Trophoblast cell (in vitro differentiated cells and primary cell): Measurements from ENCODE around the gene FOCAD.

Experiments used
- DNase-seq, 2 donors: peaks; one replicate each; pipeline ENCODE4 v3.0.0-alpha.2; 2016
- H2AFZ ChIP-seq: 2 replicates; pipeline ENCODE4 v1.6.1; 2013; ENCODE audit warnings: low read length, moderate library complexity, mild to moderate bottlenecking; ENCODE audit not compliant: insufficient read depth, poor library complexity
- H2AK5ac ChIP-seq: 2 replicates; pipeline ENCODE4 v1.6.1; 2013; ENCODE audit warnings: mild to moderate bottlenecking, low read length
- H2BK120ac ChIP-seq: 2 replicates; pipeline ENCODE4 v1.6.1; 2013; ENCODE audit warnings: low read length, mild to moderate bottlenecking, moderate library complexity; ENCODE audit not compliant: insufficient read depth, poor library complexity
- H2BK12ac ChIP-seq: 2 replicates; pipeline ENCODE4 v1.6.1; 2013; ENCODE audit warnings: mild to moderate bottlenecking, low read length, moderate library complexity
- H2BK5ac ChIP-seq: 2 replicates; pipeline ENCODE4 v1.6.1; 2013; ENCODE audit warnings: low read length, low read depth, moderate library complexity, mild to moderate bottlenecking; ENCODE audit not compliant: poor library complexity
- H3K14ac ChIP-seq: 2 replicates; pipeline ENCODE4 v1.6.1; 2013; ENCODE audit warnings: mild to moderate bottlenecking, low read length
- H3K18ac ChIP-seq: 2 replicates; pipeline ENCODE4 v1.6.1; 2013; ENCODE audit warnings: mild to moderate bottlenecking, low read length
- H3K23ac ChIP-seq: 2 replicates; pipeline ENCODE4 v1.6.1; 2013; ENCODE audit warnings: low read length
- H3K27ac ChIP-seq: 2 replicates; pipeline ENCODE4 v1.5.1; 2013; ENCODE audit warnings: low read depth, mild to moderate bottlenecking, inconsistent platforms, low read length, moderate library complexity
- H3K27me3 ChIP-seq: 2 replicates; pipeline ENCODE4 v1.6.1; 2013; ENCODE audit warnings: inconsistent platforms, mild to moderate bottlenecking, low read length, moderate library complexity; ENCODE audit not compliant: insufficient read depth
- H3K36me3 ChIP-seq, 2 experiments: 1 replicate in 1 of 2; 2 replicates in 1 of 2; pipeline ENCODE4 v1.6.1; 2013; ENCODE audit warnings: low read length in 2 of 2, mild to moderate bottlenecking in 2 of 2, moderate library complexity in 1 of 2; ENCODE audit not compliant: insufficient read depth in 2 of 2, control insufficient read depth in 1 of 2
- H3K4ac ChIP-seq: 2 replicates; pipeline ENCODE4 v1.6.1; 2013; ENCODE audit warnings: low read depth, mild to moderate bottlenecking, low read length, moderate library complexity
- H3K4me1 ChIP-seq, 2 experiments: 1 replicate in 1 of 2; 2 replicates in 1 of 2; pipeline ENCODE4 v1.6.1; 2013; ENCODE audit warnings: low read length in 2 of 2, mild to moderate bottlenecking in 2 of 2, moderate library complexity in 1 of 2; ENCODE audit not compliant: insufficient read depth in 2 of 2, control insufficient read depth in 1 of 2
- H3K4me2 ChIP-seq: 2 replicates; pipeline ENCODE4 v1.6.1; 2013; ENCODE audit warnings: inconsistent platforms, mild to moderate bottlenecking, low read length, moderate library complexity
- H3K4me3 ChIP-seq: 2 replicates; pipeline ENCODE4 v1.5.1; 2013; ENCODE audit warnings: mild to moderate bottlenecking, low read depth, low read length, inconsistent platforms
- H3K79me1 ChIP-seq: one replicate; pipeline ENCODE4 v1.6.1; 2013; ENCODE audit warnings: low read length
- H3K79me2 ChIP-seq: 2 replicates; pipeline ENCODE4 v1.6.1; 2013; ENCODE audit warnings: low read length, mild to moderate bottlenecking; ENCODE audit not compliant: control insufficient read depth, insufficient read depth, poor library complexity
- H3K9ac ChIP-seq: 2 replicates; pipeline ENCODE4 v1.6.1; 2013; ENCODE audit warnings: mild to moderate bottlenecking, low read length
- H3K9me3 ChIP-seq: 2 replicates; pipeline ENCODE4 v1.6.1; 2013; ENCODE audit warnings: low read depth, mild to moderate bottlenecking, control low read depth, inconsistent platforms, low read length; ENCODE audit not compliant: insufficient read depth
- H4K12ac ChIP-seq: 2 replicates; pipeline ENCODE4 v1.6.1; 2013; ENCODE audit warnings: low read depth, mild to moderate bottlenecking, low read length, moderate library complexity
- H4K8ac ChIP-seq: 2 replicates; pipeline ENCODE4 v1.6.1; 2013; ENCODE audit warnings: low read depth, mild to moderate bottlenecking, low read length, moderate library complexity
- H4K91ac ChIP-seq: one replicate; pipeline ENCODE4 v1.6.1; 2013; ENCODE audit warnings: low read depth, mild to moderate bottlenecking, low read length, moderate library complexity
- WGBS: extraction: QIAGEN DNeasy Blood & Tissue Kit; methylation state at CpG from one replicate; pipeline ENCODE4 v1.1.7; 2013; ENCODE audit warnings: missing lambda C conversion rate; ENCODE audit not compliant: insufficient read length, insufficient coverage; ENCODE audit errors: extremely low coverage; 5-methylcytosine and 5-hydroxymethylcytosine counted together

The FOCAD gene

DNA sequence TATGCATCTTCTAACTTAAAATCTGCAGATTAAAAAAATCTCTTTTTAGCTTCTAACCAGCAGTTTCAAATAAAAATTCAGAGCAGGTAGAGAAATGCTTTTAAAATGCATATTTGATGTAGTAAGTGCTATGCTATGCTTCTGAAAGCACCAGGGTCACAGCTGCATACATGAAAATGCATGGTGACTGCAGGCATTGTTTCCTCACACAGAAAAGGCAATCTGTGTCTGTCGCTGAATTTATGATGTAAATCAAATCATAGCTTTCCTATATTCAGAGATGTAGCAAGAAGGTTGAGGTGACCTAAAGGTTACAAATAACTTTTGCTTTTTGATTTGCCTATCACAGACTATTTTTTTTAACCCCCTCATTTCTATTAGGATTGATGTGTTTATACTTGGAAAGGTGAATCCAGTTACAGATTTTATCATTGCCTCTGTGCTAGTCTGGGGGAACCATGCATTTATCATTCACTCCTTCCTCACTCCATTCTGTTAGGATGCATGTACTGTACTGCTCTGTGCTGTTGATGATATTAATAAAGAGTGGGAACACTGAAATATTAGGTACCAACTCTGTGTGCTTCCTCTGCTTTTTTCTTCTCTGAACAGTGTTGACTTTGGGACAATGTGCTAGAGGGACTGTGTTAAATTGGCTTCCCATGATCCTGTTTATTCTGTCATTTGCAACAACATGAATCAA, 65.6 kb downstream of the FOCAD start:
- no peak overlapping the region for H4K8ac ChIP-seq
- no peak overlapping the region for H3K27ac ChIP-seq
- H3K79me1 ChIP-seq = no peaks in the 10 kb centered on the region
- no peak overlapping the region for H3K18ac ChIP-seq
- no peak overlapping the region for H4K91ac ChIP-seq
- no peak overlapping the region for H3K14ac ChIP-seq
- no peak for DNase-seq
- no peaks in the 10 kb centered on the region for H3K27me3 ChIP-seq
- no peak overlapping the region for H2BK120ac ChIP-seq
- no peak overlapping the region for H4K12ac ChIP-seq
- no peak overlapping the region for H3K4ac ChIP-seq
- H3K9me3 ChIP-seq = no peaks in the 10 kb centered on the region
- H2BK12ac ChIP-seq = no peak overlapping the region
- no peak overlapping the region for H3K9ac ChIP-seq
- no peak overlapping the region for H2AFZ ChIP-seq
- no peak overlapping the region for H3K4me3 ChIP-seq
- H3K4me2 ChIP-seq = no peak overlapping the region
- no peak overlapping the region for H3K23ac ChIP-seq
- no peak overlapping the region for H2BK5ac ChIP-seq
- no peaks in the 10 kb centered on the region for H3K79me2 ChIP-seq
- H2AK5ac ChIP-seq = no peak overlapping the region
- peaks cover 0 to 2% of the 10 kb centered on the region in 2 experiments for H3K4me1 ChIP-seq
- no CpG with 5 or more reads among the region's 1 CpG for WGBS
- peaks cover 0 to 2% of the 10 kb centered on the region in 2 experiments for H3K36me3 ChIP-seq

DNA sequence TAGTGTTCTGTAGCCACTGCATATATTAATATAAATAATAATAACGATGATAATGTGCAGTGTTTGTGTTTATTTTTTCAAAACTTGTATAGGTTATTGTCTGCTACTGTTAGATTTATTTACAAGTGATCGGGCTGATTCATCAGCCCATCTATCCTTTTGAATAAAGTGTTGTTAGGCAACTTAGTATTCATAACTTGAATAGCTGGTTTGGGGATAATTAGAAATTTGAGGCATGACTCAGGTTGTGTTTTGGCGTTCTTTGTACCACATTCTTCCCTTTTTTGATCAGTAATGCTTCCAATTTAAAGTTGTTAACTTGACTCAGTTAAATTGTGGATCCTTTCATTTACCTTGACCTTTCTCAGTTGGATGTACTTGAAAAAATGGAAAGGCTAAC, 69.7 kb downstream of the FOCAD start:
- peaks cover 0 to 2% of the 10 kb centered on the region in 2 experiments for H3K4me1 ChIP-seq
- H3K9me3 ChIP-seq = no peaks in the 10 kb centered on the region
- peak in 1 of 2 donors; percentile 45 for DNase-seq
- H3K18ac ChIP-seq = no peak overlapping the region
- no peak overlapping the region for H4K91ac ChIP-seq
- no CpG with 5 or more reads among the region's 3 CpGs for WGBS
- no peak overlapping the region for H3K9ac ChIP-seq
- H3K36me3 ChIP-seq = no peaks in the 10 kb centered on the region
- H2BK120ac ChIP-seq = no peak overlapping the region
- H3K27me3 ChIP-seq = no peaks in the 10 kb centered on the region
- H4K12ac ChIP-seq = no peak overlapping the region
- H4K8ac ChIP-seq = no peak overlapping the region
- no peak overlapping the region for H3K14ac ChIP-seq
- H3K4ac ChIP-seq = no peak overlapping the region
- no peak overlapping the region for H3K23ac ChIP-seq
- H3K27ac ChIP-seq = no peak overlapping the region
- no peaks in the 10 kb centered on the region for H3K79me1 ChIP-seq
- H3K4me2 ChIP-seq = no peak overlapping the region
- H3K79me2 ChIP-seq = no peaks in the 10 kb centered on the region
- no peak overlapping the region for H3K4me3 ChIP-seq
- H2AFZ ChIP-seq = no peak overlapping the region
- H2BK12ac ChIP-seq = no peak overlapping the region
- no peak overlapping the region for H2AK5ac ChIP-seq
- H2BK5ac ChIP-seq = no peak overlapping the region

DNA sequence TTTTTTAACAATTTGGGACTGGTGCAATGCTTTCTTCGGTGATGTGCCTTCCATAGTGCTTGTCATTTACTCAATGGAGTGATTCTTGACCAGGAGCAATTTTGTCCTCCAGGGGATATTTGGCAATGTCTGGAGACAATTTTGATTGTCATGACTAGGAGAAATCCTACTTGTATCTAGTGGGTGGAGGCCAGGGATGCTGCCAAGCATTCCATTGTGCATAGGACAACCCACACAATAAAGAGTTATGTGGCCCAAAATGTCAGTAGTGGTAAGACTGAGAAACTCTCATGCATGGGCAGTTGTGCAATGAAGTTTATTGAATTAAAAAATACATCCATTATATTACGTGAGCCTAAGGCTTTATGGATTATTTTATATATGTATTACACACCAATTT, 70.5 kb downstream of the FOCAD start:
- H3K4me1 ChIP-seq = peaks cover 0 to 2% of the 10 kb centered on the region in 2 experiments
- H2BK5ac ChIP-seq = no peak overlapping the region
- no peaks in the 10 kb centered on the region for H3K79me2 ChIP-seq
- H3K27me3 ChIP-seq = no peaks in the 10 kb centered on the region
- H3K18ac ChIP-seq = no peak overlapping the region
- H3K14ac ChIP-seq = no peak overlapping the region
- no peak overlapping the region for H4K91ac ChIP-seq
- no peak overlapping the region for H3K4me2 ChIP-seq
- no peak overlapping the region for H2AFZ ChIP-seq
- H2BK12ac ChIP-seq = no peak overlapping the region
- no peaks in the 10 kb centered on the region for H3K79me1 ChIP-seq
- H2BK120ac ChIP-seq = no peak overlapping the region
- no peaks in the 10 kb centered on the region for H3K36me3 ChIP-seq
- no peak overlapping the region for H2AK5ac ChIP-seq
- H3K9ac ChIP-seq = no peak overlapping the region
- no peak overlapping the region for H3K4ac ChIP-seq
- H3K27ac ChIP-seq = no peak overlapping the region
- WGBS = no CpG with 5 or more reads among the region's 2 CpGs
- no peak overlapping the region for H4K8ac ChIP-seq
- no peaks in the 10 kb centered on the region for H3K9me3 ChIP-seq
- H3K4me3 ChIP-seq = no peak overlapping the region
- H3K23ac ChIP-seq = no peak overlapping the region
- H4K12ac ChIP-seq = no peak overlapping the region
- DNase-seq = no peak

DNA sequence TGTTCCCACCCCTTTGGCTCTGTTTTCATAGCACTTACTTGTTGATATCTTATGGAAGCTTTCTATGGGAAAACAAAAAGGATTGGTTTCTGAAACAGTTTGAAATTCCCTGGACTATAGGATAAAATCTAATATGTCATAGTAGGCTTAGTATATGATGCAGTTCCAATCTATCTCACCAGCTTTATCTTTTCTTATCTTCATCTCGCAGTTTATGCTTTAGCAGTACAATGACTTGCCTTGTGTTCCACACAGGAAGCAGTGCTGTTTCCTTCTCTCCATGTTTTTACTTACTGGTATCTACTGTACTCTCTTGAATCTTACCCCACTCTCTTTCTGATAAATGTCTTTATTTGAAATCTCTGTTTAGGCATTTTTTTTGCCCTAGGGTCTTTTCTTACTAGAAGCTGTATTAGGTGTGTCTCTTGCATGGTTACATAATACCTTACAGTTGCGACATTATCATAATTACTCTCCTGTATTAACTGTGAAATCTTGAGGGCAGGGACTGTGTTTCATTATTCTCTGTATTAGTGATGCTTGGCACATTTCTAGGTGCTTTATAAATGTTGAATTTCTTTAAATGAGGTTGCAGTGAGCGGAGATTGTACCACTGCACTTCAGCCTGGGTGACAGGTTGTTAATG, 76.3 kb downstream of the FOCAD start:
- H3K18ac ChIP-seq = no peak overlapping the region
- H4K91ac ChIP-seq = no peak overlapping the region
- no peak overlapping the region for H3K4ac ChIP-seq
- no peak overlapping the region for H3K14ac ChIP-seq
- H3K36me3 ChIP-seq = peaks cover 1 to 4% of the 10 kb centered on the region in 2 experiments
- no peak overlapping the region for H2BK12ac ChIP-seq
- no peaks in the 10 kb centered on the region for H3K27me3 ChIP-seq
- no peak overlapping the region for H3K4me3 ChIP-seq
- no peak overlapping the region for H3K4me2 ChIP-seq
- H4K12ac ChIP-seq = no peak overlapping the region
- H2BK5ac ChIP-seq = no peak overlapping the region
- H3K27ac ChIP-seq = no peak overlapping the region
- WGBS = no CpG with 5 or more reads among the region's 3 CpGs
- H3K4me1 ChIP-seq = no peaks in the 10 kb centered on the region
- H3K79me1 ChIP-seq = no peaks in the 10 kb centered on the region
- H2AK5ac ChIP-seq = no peak overlapping the region
- H3K23ac ChIP-seq = no peak overlapping the region
- H2BK120ac ChIP-seq = no peak overlapping the region
- H3K9ac ChIP-seq = no peak overlapping the region
- no peak overlapping the region for H4K8ac ChIP-seq
- H3K79me2 ChIP-seq = no peaks in the 10 kb centered on the region
- H2AFZ ChIP-seq = no peak overlapping the region
- no peaks in the 10 kb centered on the region for H3K9me3 ChIP-seq
- peak in 1 of 2 donors; percentile 51 for DNase-seq
